Liver (tissue), 3 donors: Measurements from ENCODE around the gene ZNF710.

ENCODE experiments used
- GABPA ChIP-seq, 2 donors: IDR thresholded peaks in 1 of 2; conservative IDR thresholded peaks in 1 of 2; 2 replicates each; pipeline ENCODE4 v1.6.1; 2016; ENCODE audit warnings: antibody characterized with exemption in 2 of 2, mild to moderate bottlenecking in 1 of 2, moderate library complexity in 1 of 2
- RAD21 ChIP-seq, 2 donors: IDR thresholded peaks; 2 replicates each; pipeline ENCODE4 v1.6.1; 2016; ENCODE audit warnings: antibody characterized with exemption in 2 of 2, mild to moderate bottlenecking in 2 of 2
- ZBTB33 ChIP-seq: IDR thresholded peaks from 2 replicates; pipeline ENCODE4 v1.6.1; 2016; ENCODE audit warnings: antibody characterized with exemption
- TF ChIP-seq, protein P1 (sequence below): fragments of 150-350 bp; IDR thresholded peaks from 2 replicates; pipeline ENCODE4 v1.5.1; 2017; ENCODE audit warnings: improper control_type of control experiment, low read depth, low read length; ENCODE audit not compliant: missing input control
- TF ChIP-seq, protein P2 (sequence below): IDR thresholded peaks from 2 replicates; pipeline ENCODE4 v1.6.1; 2016; ENCODE audit warnings: antibody characterized with exemption
- donor health status: healthy.
- donor health status: healthy.

DNA sequence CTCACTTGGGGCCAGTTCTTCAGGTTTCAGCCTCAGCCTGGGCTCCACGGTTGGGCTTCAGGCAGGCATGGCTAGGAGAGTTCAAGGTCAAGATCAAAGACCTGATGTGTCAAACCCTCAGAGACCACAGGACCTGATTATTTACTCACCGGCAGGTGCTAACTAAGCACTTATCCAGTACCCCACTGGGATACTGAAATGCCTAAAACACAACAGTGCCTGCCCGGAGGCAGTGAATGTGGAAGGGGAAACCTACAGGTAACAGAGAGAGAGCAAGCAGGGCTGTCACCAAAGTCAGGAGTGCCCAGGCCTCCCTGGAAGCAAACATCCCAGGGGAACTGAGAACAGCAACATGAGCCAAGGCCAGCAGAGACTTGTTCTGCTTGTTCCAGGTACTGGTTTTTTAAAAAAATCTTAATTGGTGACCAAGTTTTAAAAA lies 94.4 kb downstream of the ZNF710 start:
- TF ChIP-seq ZBTB33: no peak
- TF ChIP-seq, protein P1, sequence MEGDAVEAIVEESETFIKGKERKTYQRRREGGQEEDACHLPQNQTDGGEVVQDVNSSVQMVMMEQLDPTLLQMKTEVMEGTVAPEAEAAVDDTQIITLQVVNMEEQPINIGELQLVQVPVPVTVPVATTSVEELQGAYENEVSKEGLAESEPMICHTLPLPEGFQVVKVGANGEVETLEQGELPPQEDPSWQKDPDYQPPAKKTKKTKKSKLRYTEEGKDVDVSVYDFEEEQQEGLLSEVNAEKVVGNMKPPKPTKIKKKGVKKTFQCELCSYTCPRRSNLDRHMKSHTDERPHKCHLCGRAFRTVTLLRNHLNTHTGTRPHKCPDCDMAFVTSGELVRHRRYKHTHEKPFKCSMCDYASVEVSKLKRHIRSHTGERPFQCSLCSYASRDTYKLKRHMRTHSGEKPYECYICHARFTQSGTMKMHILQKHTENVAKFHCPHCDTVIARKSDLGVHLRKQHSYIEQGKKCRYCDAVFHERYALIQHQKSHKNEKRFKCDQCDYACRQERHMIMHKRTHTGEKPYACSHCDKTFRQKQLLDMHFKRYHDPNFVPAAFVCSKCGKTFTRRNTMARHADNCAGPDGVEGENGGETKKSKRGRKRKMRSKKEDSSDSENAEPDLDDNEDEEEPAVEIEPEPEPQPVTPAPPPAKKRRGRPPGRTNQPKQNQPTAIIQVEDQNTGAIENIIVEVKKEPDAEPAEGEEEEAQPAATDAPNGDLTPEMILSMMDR: no peak
- TF ChIP-seq GABPA (IDR thresholded peaks at IDR 0.05 in 1 of 2, conservative IDR thresholded peaks at IDR 0.05 in 1 of 2): no peak
- TF ChIP-seq, protein P2, sequence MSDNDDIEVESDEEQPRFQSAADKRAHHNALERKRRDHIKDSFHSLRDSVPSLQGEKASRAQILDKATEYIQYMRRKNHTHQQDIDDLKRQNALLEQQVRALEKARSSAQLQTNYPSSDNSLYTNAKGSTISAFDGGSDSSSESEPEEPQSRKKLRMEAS: no peak
- TF ChIP-seq RAD21 (IDR thresholded peaks at IDR 0.05): no peak
